GM19468 (cell line): ENCODE results near the gene RARA.
"Not testable (repeated sequence)": the region's sequence is repeated elsewhere in the genome, so short reads cannot be mapped to it uniquely, and the experiment has no call there.

Source experiments
- ATAC-seq: cut with Tn5 transposase; IDR thresholded peaks from one replicate; pipeline ENCODE4 v1.9.1; 2021; ENCODE audit warnings: mild to moderate bottlenecking, moderate library complexity, moderate number of reproducible peaks; ENCODE audit not compliant: unreplicated experiment; ENCODE audit errors: extremely low read depth

RARA gene

DNA sequence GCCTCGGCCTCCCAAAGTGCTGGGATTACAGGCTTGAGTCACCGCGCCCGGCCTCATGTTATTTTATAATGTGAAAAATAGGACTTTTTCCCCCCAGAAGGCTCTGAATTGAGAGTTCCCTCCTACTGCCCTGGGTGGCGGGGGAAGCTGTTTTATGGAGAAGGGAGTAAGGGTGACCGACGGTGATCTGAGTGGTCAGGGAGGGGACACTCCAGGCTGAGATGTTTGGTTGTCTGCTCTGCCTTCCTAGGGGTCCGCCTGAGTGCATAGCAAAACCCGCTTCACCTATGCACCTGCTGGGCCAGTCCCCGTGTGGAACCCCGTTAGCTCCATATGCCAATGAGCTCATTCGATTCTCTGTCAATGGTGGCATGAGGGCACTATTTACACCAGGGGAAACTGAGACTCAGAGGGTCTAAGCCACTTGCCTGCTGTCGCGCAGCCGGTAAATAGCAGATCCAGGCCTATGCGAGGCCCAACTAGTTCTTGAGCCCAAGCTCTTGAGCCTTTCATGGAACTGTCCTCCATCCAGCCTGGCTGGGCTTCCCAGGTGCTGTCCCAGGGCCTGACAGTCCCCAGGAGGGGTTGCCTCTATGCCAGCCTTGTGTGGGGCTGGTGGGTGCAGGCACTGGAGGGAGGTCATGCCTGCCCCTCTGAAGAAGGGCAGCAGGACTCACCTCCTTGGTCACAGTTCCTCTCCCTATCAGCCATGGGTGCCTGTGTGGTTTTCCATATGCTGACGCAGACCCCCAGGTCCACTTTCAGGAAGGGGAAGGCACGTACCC, 57.3 kb downstream of the RARA start:
- ATAC-seq, result no peak

DNA sequence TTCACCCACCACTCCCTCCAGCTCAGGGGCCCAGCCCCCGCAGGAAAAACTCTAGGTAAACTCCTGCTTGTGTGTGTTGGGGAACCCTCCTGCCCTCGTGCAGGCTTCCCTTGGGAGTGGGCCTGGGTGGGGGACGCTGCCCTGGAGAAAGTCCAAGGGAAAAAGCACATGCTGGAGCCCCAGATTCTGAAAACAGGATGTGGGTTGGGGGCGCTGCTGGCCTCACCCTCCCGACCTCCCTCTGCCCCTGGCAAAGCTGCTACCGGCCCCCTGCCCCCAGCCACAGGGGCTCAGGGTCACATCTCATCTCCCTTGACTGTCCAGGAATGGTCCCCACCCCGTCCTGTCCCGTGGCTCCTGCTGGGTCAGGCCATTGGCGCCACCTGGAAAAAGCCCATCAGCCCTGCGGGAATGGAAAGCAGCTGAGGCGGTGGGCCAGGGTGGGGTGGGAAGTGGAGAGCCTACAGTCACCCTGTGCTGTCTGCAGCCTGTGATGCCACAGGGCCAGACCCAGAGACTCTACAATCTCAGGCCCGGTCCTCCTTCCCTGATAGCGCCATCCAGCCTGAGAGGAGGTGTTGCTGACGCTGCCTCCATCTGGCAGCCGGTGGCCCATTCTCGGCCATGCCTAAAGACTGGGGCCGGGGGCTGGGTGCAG, 58.0 kb downstream of the RARA start:
- ATAC-seq, result no peak

DNA sequence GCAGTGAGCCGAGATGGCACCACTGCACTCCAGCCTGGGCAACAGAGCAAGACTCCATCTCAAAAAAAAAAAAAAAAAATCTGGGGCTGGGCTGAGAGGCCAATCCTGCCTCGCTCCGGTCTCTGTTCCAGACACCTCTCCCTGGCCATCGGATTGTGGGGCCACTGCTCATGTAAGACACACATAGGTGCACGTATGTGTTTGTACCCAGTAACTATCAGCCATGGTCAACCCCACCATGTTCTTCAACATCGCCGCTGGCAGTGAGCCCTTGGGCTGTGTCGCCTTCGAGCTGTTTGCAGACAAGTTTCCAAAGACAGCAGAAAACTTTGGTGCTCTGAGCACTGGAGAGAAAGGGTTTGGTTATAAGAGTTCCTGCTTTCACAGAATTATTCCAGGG, 58.7 kb downstream of the RARA start:
- ATAC-seq, result not testable (repeated sequence)

DNA sequence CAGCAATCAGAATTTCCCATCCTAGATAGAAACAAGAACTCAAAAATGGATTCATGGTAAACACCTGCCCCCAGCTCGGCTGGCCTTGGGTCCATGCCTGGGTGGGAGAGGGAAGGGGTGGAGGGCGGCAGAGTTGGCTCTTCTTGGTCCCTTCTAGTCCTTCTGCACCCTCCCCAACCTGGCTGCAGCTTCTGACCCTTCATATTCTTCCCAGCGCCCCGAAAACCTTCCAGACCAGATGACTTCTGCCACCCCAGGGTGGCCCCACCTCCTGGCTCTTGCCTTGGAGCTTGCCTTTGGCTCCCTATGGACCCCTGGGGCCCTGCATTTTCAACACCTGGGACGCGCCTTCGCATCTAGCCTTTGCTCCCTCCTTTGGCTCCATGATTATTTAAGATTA, 60.9 kb downstream of the RARA start:
- ATAC-seq, result no peak

DNA sequence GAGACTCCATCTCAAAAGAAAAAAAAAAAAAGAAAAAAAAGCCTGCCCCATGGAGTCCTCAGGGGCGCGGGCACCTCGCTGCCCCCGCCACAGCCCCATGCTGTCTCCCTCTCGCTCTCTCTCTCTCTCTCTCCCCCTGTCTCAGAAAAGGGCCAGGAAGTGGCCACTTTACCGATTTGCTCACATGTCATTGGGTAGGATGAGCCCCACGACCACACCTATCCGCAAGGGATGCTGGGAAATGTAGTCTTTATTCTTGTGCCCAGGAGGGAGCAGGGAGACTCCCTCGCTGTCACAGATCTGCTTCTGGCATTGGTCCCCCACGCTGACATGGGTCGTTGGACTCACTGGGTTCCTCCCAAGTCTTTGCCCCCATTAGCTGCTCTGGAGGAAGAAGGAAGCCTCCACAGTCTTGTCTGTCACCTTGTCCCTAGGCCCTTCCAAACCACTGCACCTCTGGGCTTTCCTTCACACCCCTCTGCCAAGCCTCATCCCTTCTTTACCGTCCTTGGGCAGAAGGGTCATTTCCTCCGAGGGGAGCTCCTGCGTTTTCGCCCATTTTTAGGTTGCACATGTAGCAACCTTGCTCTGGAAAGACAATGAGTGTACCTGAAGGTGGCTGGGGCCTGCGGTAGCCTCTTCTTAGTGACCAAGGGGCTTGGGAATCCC, 62.4 kb downstream of the RARA start:
- no peak for ATAC-seq

DNA sequence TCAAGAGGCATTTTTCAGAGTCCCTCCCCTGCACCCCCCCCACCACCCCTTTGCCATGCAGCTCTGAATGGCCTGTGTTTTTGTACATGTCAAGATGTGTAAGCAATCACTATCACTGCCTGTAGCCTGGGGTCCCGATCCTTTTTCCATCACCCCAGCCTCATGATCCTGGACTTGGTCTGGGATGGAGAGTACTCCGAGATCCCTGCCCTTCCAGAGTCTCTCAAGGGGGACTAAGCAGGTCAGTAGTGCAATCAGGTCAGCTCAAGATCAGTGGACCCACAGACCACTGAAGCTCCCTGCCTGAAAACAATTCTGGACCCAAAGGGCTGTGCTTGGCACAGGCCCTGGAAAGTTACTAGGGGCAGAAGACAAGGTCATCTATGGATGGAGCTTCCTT, 63.1 kb downstream of the RARA start:
- no peak for ATAC-seq

DNA sequence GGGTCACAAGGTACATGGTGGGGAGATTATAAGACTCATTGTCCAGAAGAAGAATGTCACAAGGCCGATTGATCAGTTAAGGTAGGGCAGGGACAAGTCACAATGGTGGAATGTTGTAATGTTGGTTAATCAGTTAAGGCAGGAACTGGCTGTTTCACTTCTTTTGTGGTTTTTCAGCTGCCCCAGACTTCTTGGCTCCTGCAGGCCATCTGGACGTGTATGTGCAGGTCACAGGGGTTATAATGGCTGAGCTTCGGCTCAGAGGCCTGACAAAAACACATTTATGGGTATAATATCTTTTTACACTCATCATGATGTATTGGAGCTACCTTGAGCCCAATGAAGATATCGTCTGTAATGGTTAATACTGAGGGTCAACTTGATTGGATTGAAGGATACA, 63.7 kb downstream of the RARA start:
- ATAC-seq, result not testable (repeated sequence)

DNA sequence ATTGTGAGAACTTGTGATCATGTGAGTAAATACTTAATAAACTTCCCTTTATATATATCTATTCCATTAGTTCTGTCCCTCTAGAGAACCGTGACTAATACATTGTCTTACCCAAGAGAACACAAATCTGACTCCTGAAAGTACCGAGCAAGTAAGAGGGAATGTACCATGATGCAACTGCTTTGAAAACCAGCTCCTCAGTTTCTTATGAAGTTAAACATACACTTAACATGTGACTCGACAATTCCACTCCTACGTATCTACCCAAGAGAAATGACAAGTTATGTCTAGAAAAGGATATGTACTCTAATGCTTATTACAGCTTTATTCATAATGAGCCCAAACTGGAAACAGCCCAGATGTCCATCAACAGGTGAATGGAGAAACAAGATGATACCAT, 64.3 kb downstream of the RARA start:
- no peak for ATAC-seq

DNA sequence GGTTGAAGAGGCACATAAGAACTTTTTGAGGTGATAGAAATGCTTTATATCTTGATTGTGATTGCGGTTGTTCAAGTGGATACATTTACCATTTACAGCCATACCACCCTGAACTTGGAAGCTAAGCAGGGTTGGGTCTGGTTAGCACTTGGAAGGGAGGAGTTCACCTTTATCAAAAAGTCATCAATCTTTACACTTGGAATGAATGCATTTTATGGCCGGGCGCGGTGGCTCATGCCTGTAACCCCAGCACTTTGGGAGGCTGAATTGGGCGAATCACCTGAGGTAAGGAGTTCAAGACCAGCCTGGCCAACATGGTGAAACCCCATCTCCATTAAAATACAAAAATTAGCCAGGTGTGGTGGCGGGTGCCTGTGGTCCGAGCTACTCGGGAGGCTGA, 65.0 kb downstream of the RARA start:
- no peak for ATAC-seq

DNA sequence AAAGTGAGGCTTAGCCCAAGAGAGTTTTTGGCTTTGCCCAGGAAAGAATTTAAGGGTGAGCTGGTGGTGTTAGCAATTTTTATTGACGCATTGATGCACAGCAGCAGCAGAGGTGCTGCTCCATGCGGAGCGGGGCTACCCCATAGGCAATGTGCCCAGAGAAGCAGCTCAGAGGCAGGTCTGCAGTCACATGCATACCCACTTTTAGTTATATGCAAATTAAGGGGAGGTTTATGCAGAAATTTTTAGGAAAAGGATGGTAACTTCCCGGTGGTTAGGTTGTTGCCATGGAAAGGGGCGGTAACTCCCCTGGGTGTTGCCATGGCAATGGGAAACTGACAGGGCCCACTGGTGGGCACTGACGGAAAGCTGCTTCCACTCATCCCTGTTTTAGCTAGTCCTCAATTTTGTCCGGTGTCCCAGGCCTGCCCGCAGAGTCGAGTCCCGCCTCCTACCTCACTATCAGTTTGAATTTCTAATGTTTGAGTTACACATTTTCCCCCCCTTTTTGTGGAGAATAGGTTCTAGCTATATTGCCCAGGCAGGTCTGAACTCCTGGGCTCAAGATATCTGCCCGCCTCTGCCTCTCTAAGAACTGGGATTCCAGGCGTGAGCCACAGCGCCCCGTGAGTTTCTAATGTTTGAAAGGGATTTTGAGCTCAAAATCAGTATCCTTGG, 66.0 kb downstream of the RARA start:
- no peak for ATAC-seq

DNA sequence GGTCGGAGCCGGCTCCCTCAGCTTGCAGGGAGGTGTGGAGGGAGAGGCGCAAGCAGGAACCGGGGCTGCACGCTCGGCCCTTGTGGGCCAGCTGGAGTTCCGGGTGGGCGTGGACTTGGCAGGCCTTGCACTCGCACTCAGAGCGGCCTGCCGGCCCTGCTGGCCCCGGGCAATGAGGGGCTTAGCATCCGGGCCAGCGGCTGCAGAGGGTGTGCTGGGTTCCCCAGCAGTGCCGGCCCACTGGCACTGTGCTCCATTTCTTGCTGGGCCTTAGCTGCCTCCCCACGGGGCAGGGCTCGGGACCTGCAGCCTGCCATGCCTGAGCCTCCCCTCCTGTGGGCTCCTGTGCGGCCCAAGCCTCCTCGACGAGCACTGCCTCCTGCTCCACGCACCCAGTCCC, 66.8 kb downstream of the RARA start:
- not testable (repeated sequence) for ATAC-seq

DNA sequence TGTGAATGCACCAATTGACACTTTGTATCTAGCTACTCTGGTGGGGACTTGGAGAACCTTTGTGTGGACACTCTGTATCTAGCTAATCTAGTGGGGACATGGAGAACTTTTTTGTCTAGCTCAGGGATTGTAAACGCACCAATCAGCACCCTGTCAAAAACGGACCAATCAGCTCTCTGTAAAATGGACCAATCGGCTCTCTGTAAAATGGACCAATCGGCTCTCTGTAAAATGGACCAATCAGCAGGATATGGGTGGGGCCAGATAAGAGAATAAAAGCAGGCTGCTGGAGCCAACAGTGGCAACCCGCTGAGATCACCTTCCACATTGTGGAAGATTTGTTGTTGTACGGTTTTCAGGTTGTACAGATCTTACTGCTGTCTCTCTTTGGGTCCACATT, 67.6 kb downstream of the RARA start:
- ATAC-seq, result not testable (repeated sequence)

DNA sequence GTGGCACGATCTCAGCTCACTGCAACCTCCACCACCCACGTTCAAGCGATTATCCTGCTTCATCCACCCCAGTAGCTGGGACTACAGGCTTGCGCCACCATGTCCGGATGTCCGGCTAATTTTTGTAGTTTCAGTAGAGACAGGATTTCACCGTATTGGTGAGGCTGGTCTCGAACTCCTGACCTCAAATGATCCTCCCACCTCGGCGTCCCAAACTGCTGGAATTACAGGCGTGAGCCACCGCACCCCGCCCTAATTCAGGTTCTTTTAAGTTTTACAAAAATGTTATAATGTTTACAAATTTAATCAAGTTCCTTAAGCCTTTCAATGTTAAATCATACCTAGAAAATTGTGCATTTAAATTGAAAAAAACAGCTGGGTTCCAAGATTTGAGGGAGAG, 68.9 kb downstream of the RARA start:
- no peak for ATAC-seq

DNA sequence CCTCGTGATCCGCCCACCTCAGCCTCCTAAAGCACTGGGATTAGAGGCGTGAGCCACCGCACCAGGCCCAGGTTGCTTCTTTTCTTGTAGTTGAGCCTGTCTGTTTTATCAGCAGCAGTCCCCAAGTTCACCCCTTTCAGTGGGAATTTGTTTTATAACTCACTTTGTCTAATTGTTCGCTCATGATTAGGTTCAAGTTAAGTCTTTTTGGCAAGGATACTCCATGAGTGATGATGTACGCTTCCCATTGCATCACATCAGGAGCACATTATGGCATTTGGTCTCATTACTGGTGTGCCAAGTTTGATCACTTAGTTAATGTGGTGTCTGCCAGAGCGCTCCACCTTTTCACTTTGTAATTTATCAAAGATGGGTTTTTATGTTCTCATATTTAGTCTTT, 70.0 kb downstream of the RARA start:
- no peak for ATAC-seq

DNA sequence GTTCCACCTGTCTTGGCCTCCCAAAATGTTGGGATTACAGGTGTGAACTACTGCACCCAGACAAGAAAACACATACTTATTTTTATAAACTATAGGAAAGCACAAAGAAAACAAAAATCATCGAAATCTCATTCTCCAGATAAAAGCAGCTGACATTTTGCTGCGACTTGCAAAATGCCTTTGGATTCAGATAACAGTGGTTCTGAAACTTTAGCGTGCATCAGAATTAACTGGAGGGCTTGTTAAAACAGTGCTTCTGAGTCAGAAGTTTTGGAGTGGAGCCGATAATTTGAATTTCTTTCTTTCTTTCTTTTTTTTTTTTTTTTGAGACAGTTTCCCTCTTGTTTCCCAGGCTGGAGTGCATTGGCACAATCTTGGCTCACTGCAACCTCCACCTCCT, 73.3 kb downstream of the RARA start:
- no peak for ATAC-seq

DNA sequence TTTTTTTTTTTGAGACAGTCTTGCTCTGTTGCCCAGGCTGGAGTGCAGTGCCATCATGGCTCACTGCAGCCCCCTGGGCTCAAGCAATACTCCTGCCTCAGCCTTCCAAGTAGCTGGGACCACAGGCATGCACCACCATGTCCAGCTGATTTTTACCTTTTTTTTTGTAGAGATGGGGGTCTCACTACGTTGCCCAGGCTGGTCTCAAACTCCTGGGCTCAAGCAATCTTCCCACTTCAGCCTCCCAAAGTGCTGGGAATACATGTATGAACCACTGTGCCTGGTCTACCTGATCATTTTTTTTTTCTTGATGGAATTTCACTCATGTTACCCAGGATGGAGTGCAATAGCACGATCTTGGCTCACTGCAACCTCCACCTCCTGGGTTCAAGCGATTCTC, 77.6 kb downstream of the RARA start:
- not testable (repeated sequence) for ATAC-seq

DNA sequence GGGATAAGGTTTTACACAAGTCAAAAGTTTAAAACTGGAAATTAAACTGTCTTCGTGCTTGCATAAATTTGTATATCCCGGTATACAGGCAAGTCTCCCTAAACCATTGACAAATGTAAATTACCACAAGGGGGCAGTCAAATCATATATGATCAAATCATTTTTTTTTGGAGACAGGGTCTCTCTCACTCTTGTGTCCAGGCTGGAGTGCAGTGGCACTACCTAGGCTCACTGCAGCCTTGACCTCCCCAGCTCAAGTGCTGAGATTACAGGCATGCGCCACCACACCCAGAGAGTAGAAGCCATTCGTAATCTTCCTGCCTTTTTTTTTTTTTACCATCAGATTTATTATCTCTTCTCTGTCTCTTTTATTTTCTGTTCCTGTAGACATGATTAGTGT, 90.2 kb downstream of the RARA start:
- ATAC-seq, result no peak

DNA sequence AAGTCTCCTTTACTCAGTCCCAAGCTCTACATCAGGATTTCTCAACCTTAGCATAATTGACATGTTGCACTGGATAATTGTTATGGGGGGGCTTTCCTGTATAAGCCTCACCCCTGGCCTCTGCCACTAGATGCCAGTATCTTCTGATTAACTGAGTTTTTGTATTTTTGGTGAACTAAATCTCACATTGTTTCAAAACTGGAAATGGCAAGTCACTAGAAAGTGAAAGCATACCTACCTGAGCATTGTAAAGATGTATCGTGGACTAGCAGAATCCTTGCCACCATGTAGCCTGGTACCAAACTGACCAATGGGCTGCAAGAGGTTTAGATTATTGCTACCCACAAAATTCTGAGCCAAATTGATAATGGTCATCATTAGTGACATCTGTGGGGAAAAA, 93.7 kb downstream of the RARA start:
- no peak for ATAC-seq

DNA sequence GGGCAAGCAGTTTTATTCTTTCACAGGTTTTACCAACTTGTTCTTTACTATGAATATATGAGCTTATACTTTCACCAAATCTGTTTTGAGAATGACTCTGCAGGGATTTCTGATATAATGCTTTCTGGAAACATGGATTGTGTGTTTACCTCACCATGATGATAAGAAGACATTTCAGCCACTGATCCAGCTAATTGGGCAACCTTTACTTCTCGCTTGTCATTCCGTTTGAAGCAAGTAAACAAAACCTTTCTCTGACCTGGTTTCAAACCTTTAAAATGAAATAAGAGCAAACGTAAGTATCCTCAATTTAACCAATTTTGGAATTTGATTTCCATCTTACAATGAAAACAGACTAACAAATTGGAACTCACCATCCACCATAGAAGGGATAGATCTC, 95.0 kb downstream of the RARA start:
- no peak for ATAC-seq
